HFFc6 (cell line): Measurements from ENCODE around the gene CHPT1. TPM values are rescaled to one million over a fixed set of nuclear protein-coding genes. Genes with fewer than 3 reads are reported as not detected.

Experiments
- DNase-seq: peaks from one replicate; pipeline ENCODE4 v3.0.0-alpha.2; 2018
- H3K27ac Mint-ChIP-seq: 2 replicates; pipeline ENCODE4 v1.8.0; 2020; ENCODE audit warnings: mild to moderate bottlenecking, mixed read lengths
- H3K27me3 Mint-ChIP-seq: 2 replicates; pipeline ENCODE4 v1.8.0; 2021; ENCODE audit warnings: mild to moderate bottlenecking, moderate library complexity, mixed read lengths; ENCODE audit not compliant: insufficient read depth
- H3K36me3 Mint-ChIP-seq: 2 replicates; pipeline ENCODE4 v1.8.0; 2021; ENCODE audit warnings: low read depth, mixed read lengths
- H3K4me1 Mint-ChIP-seq: 2 replicates; pipeline ENCODE4 v1.8.0; 2020; ENCODE audit warnings: low read depth, mixed read lengths
- H3K4me3 Mint-ChIP-seq: 2 replicates; pipeline ENCODE4 v1.8.0; 2020; ENCODE audit warnings: mild to moderate bottlenecking, moderate library complexity, mixed read lengths
- H3K9me3 Mint-ChIP-seq: 2 replicates; pipeline ENCODE4 v1.8.0; 2020; ENCODE audit warnings: mild to moderate bottlenecking, mixed read lengths
- total RNA-seq, 6 experiments: library from RNA; stranded (reverse); fragmentation: NEBNext Ultra II Directional; extraction: Animal tissue kit (Norgen Biotek cat#: 25700); gene quantifications; 2 replicates in 1 of 6; 3 replicates in 5 of 6; pipeline ENCODE4 v1.2.3, GENCODE V29; 2021
- TF ChIP-seq, protein P1 (sequence below): fragments of 200-600 bp; sonication (generic); IDR thresholded peaks from 2 replicates; pipeline ENCODE4 v1.5.0; 2021; ENCODE audit warnings: antibody characterized with exemption, mild to moderate bottlenecking

CHPT1 gene
- total RNA-seq, 6 experiments from 2014 or later: 28.1 to 38.8 (median 34.5) TPM

- no peak overlapping the region for H3K27ac Mint-ChIP-seq
- no peaks in the 10 kb centered on the region for H3K4me1 Mint-ChIP-seq
- H3K36me3 Mint-ChIP-seq: no peaks in the 10 kb centered on the region
- TF ChIP-seq, protein P1, sequence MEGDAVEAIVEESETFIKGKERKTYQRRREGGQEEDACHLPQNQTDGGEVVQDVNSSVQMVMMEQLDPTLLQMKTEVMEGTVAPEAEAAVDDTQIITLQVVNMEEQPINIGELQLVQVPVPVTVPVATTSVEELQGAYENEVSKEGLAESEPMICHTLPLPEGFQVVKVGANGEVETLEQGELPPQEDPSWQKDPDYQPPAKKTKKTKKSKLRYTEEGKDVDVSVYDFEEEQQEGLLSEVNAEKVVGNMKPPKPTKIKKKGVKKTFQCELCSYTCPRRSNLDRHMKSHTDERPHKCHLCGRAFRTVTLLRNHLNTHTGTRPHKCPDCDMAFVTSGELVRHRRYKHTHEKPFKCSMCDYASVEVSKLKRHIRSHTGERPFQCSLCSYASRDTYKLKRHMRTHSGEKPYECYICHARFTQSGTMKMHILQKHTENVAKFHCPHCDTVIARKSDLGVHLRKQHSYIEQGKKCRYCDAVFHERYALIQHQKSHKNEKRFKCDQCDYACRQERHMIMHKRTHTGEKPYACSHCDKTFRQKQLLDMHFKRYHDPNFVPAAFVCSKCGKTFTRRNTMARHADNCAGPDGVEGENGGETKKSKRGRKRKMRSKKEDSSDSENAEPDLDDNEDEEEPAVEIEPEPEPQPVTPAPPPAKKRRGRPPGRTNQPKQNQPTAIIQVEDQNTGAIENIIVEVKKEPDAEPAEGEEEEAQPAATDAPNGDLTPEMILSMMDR: no peak
- peaks cover 2% of the 10 kb centered on the region; the same call in 1 of the 2 replicates for H3K27me3 Mint-ChIP-seq
- H3K4me3 Mint-ChIP-seq: no peak overlapping the region
- H3K9me3 Mint-ChIP-seq: no peaks in the 10 kb centered on the region
- DNase-seq: no peak
Observed at GRCh38 chr12:101686176-101686575, 11.3 kb upstream of the CHPT1 start.

- DNase-seq: no peak
- peaks cover 6% of the 10 kb centered on the region for H3K4me1 Mint-ChIP-seq
- H3K27ac Mint-ChIP-seq: no peak overlapping the region
- no peaks in the 10 kb centered on the region for H3K36me3 Mint-ChIP-seq
- TF ChIP-seq, protein P1: no peak
- H3K9me3 Mint-ChIP-seq: peaks cover 5% of the 10 kb centered on the region; the same call in 1 of the 2 replicates
- H3K27me3 Mint-ChIP-seq: peaks cover 3% of the 10 kb centered on the region
- no peak overlapping the region for H3K4me3 Mint-ChIP-seq
Observed at GRCh38 chr12:101690544-101691098, 6.8 kb upstream of the CHPT1 start.

DNA sequence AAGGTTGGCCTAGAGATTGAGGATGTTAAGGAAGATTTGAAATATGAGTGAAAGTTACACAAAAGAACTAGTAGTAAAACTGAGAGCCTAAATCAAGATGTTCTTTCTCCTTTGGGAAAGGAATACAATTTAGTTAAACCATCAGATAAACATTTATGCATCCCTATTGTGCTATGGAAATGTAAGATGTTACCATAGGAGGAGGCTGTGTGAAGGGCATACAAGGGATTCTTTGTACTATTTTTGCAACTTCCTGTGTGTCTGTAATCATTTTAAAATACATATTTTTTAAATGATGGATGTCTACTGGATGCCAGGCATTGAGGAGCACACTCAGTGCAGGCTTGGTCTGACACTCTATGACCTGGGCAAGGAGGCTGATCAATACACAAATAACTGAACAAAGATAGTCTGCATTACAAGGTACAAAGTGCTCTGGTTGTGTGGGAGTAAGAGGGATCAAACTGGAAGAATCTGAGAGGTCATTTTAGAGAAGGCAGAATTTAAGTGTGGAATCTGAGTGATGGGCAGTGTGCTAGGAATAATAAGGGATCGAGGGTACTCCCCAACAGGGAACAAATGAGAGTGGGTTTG is 5.8 kb upstream of the CHPT1 start:
- H3K36me3 Mint-ChIP-seq: no peaks in the 10 kb centered on the region
- peaks cover 16% of the 10 kb centered on the region for H3K4me1 Mint-ChIP-seq
- H3K9me3 Mint-ChIP-seq: peaks cover 5% of the 10 kb centered on the region; the same call in 1 of the 2 replicates
- H3K27ac Mint-ChIP-seq: no peak overlapping the region
- no peak overlapping the region for H3K4me3 Mint-ChIP-seq
- no peak for DNase-seq
- TF ChIP-seq, protein P1: no peak
- peaks cover 3% of the 10 kb centered on the region for H3K27me3 Mint-ChIP-seq

- Mint-ChIP-seq H3K4me3 (no peak overlapping the region), H3K36me3 (no peaks in the 10 kb centered on the region), H3K27me3 (peaks cover 3% of the 10 kb centered on the region; the same call in 1 of the 2 replicates), H3K27ac (no peak overlapping the region), H3K9me3 (peaks cover 5% of the 10 kb centered on the region; the same call in 1 of the 2 replicates), H3K4me1 (peaks cover 31% of the 10 kb centered on the region)
- TF ChIP-seq, protein P1: no peak
- no peak for DNase-seq
Observed at GRCh38 chr12:101694297-101694848, 3.1 kb upstream of the CHPT1 start.

DNA sequence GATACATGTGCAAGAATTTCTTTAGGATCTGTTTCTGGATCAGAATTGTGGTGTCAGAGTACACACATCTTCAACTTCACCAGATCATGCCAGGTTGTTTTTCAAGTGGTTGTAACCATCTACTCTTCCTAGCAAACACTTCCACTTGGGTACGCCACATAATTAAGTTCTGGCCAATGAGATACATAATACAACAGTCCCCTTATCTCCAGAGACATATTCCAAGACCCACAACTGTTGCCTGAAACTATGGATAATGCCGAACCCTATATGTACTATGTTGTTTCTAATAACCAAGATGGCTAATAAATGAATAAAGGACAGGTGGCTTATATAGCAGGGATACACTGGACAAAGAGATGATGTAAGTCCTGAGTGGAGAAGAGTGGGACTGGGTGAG is 2.5 kb upstream of the CHPT1 start:
- TF ChIP-seq, protein P1: no peak
- DNase-seq: no peak
- Mint-ChIP-seq H3K9me3 (peaks cover 5% of the 10 kb centered on the region; the same call in 1 of the 2 replicates), H3K4me1 (peaks cover 37% of the 10 kb centered on the region), H3K36me3 (no peaks in the 10 kb centered on the region), H3K27me3 (peaks cover 3% of the 10 kb centered on the region; the same call in 1 of the 2 replicates), H3K27ac (no peak overlapping the region), H3K4me3 (no peak overlapping the region)
